Activated CD4-positive, CD25-positive, alpha-beta regulatory T cell (primary cell): ENCODE results near the gene ERN1.

Experiments used
- DNase-seq, 4 experiments: peaks; one replicate each; lab custom pipeline; 2025; lab: John Stamatoyannopoulos, UW

Gene ERN1

DNA sequence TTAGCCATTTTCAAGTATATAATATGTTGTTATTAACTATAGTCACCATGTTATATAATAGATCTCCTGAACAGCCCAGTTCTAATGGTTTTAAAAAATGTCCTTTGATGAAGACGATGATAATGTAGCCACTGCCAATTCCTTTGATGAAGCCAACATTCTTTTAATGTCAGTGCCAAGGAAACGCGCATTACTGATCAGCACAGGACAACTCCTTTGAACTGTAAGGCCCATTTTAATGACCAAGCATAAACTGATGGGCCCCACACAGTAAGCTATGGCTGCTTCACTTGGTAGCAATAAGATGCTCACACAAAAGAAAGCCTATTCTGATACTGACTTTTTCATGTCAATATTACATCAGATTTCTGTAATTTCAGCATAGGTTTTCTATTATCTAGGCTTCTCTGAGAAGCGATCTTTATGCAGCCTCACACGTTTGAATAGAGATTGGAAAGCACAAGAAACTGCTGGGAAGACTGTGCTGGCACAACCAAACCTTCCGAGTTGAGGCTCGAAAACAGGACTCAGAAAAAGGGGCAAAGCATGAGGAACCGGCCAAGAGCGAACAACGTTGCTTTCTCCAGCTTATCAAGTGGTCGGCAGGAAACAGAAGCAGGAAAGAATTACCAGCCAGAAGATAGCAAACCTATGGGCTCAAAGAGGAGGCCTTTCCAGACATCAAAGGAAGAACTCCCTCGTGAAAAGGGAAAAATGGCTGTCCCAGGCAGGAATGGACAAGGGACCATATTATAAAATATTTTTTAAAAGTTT, 19.4 kb downstream of the ERN1 start:
- DNase-seq, result no peak

- no peak for DNase-seq
Measured at GRCh38 chr17:64109400-64109799, 20.5 kb downstream of the ERN1 start.

GRCh38 chr17:64107500-64108236, 22.3 kb downstream of the ERN1 start:
- no peak for DNase-seq

- DNase-seq, result no peak
Measured at GRCh38 chr17:64106918-64107317, 23.0 kb downstream of the ERN1 start.

- no peak for DNase-seq
Measured at GRCh38 chr17:64103391-64104364, 26.3 kb downstream of the ERN1 start.

DNA sequence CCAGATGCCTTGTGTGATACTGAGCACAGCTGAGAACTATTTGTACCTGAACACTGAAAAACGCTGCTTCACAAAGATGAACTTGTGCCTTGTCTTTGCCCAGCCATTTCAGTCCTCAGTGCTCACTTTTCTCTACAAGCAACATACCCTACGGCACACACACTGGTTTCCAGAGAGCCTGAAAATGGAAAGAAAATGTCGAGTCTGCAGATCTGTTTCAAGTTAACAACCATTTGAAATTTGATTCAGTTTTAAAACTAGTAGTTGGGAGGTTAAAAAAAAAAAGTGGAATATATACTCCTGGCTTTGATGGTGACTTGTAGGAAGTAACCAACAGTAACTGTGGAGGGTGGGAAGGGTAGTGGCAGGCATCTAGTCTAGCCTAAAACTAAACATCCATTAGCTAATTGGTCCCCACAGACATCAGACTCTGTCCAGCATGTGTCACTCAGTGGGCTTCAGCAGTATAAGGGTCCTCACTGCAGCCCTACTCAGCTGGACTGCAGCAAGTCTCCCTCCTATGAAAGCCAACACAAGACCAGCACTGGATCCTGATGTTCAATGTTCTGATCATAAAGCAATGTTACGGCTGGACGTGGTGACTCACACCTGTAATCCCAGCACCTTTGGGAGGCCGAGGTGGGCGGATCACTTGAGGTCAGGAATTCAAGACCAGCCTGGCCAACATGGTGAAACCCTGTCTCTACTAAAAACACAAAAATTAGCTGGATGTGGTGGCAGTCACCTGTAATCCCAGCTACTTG, 27.1 kb downstream of the ERN1 start:
- DNase-seq, result no peak

GRCh38 chr17:64099543-64099942, 30.4 kb downstream of the ERN1 start:
- DNase-seq, result no peak

GRCh38 chr17:64097196-64097936, 32.6 kb downstream of the ERN1 start:
- DNase-seq, result no peak

- DNase-seq, result no peak
Measured at GRCh38 chr17:64096037-64096436, 33.9 kb downstream of the ERN1 start.

DNA sequence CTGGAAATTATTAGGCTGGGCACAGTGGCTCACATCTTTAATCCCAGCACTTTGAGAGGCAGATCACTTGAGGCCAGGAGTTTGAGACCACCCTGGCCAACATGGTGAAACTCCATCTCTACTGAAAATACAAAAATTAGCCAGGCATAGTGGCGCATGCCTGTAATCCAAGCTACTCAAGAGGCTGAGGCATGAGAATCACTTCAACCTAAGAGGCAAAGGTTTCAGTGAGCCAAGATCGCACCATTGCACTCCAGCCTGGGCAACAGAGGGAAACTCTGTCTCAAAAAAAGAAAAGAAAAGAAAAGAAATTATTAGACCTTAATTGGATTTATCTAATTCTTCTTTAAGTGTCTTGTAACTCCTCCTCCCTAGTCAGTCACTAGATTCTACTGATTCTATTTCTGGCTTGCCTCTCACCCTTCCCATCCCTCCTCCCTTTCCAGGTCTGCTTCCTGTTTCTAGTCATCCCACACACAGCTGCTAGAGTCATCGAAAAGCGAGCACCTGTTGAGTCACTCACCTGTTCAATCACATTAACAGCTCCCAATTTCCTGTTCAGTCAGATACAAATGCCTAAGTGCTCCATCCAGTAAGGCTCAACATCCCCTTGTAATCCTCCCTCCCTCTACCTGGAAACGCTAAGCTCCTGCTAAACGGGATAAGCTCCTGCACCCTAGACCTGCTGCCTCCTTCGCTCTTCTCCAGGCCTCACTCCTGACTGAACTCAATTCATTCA, 34.6 kb downstream of the ERN1 start:
- no peak for DNase-seq

DNA sequence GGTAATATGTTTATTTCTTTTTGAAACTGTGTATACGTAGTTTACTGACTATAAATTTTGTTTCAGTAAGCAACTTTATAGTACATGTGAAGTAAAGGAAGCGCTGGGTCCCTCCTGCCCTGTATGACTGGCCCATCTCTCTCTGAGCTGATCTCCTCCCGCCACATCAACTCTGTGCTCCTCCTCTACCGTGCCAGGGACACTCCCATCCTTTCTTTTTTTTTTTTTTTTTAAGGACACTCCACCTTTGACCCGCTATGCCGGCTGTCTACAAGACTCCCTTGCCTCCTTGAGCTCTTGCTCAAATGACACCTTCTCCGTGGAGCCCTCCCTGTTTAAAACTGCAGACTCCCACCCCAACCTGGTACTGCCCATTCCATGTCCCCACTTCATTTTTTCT, 35.5 kb downstream of the ERN1 start:
- no peak for DNase-seq

DNA sequence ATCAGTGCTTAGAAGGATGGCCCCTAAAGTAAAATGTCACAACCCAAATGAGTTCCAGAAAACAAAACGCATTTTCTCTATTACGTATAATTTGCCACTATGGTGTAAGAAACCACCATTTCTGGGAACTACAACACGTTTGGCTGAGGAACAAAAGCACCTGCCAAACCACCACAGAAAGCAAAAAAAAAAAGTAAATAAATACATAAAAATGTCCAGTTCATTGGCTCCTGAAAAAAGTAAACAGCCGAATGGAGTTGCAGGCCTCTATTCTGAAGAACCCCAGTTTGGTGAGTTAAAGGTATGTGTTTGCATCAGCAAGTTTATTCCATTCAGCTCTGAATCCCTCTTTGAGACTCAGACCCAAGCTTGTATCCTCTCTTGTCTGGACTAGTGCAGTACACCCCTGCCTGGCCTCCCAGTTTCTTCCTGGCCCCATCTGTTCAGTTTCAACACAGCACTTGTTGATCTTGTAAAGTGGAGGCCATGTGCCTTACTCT, 36.9 kb downstream of the ERN1 start:
- DNase-seq, result no peak

DNA sequence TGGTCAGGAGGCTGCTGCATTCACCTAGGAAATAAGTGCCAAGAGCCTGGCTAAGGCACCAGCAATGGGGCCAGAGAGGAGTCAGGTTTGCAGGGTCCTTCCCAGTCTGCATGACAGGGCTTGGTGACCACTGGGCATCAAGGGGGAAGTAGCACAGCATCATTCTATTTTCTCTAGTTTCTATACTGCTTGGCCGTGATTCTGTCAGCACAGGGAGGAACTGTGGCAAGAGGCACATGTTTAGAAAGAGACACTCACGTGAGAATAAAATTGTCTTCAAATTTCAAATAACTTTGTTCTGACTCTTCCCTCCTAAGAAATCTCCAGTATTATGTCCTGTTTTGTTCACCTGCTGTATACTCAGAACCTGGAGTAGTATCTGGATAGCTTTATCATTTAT, 37.8 kb downstream of the ERN1 start:
- DNase-seq, result no peak

DNA sequence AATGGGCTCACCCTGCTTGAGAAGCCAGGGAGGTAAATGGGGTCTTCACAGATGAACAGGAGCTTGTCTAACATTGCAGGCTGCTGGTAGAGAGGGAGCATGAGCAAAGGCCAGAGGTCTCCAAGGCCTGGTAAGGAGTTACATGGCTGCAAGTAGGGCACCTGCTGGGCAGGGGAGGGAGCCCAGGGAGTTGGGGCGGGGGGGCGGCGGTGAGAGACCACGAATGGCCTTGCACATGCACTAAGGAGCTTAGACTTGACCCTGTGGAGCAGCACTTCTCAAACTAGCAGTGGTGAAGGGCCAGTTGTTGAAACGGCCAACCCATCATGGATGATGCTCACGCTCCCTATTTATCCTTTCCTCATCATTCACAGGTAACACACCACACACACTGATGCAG, 38.4 kb downstream of the ERN1 start:
- no peak for DNase-seq

DNA sequence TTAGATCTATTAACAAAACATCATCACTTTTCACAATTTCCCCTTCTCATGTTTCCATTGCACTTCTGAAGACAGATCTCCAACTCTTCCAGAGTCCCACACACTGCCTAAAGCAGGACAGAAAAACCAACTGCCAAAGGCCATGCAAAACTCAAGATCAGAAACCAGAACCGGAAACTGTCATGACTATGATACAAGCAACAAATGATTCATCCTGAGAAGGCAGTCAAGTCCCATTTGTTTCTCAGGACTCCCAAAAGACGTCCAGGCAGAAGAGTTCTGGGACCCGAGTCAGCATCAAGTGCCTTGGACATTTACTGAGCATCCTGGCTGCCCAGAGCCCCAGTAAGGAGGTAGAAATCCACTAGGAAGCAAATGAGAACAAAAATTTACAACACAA, 38.8 kb downstream of the ERN1 start:
- no peak for DNase-seq

GRCh38 chr17:64090144-64090543, 39.8 kb downstream of the ERN1 start:
- DNase-seq, result no peak

- DNase-seq, result no peak
Measured at GRCh38 chr17:64087252-64088005, 42.5 kb downstream of the ERN1 start.

DNA sequence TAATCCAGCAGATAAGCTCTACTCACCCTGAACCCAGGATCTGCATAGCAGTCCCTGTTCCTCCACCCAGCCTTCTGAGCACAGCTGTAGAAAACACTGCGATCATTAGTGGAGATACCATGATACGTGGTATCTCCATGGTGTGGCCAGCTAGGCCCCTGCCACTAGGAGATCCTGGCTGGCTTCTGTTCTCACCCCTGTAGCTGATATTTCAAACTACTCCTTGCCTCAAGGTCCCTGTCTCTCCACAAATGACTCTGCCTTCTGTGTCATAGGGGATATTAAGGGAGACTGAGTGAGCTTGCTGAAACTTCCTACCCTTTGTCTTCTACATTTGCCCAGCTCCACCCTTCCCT, 44.3 kb downstream of the ERN1 start:
- no peak for DNase-seq

GRCh38 chr17:64084940-64085649, 44.8 kb downstream of the ERN1 start:
- no peak for DNase-seq
